GM06990 (cell line): ENCODE data around the gene SRRD.

Experiments
- DNase-seq: peaks from one replicate; pipeline ENCODE4 v3.0.0-alpha.2; 2011; ENCODE audit not compliant: insufficient read length; ENCODE audit errors: extremely low read depth
- H3K27me3 ChIP-seq: replicated peaks from 2 replicates; pipeline ENCODE4 v1.6.0; 2011; ENCODE audit warnings: low read length; ENCODE audit not compliant: control insufficient read depth, insufficient read depth
- H3K36me3 ChIP-seq: 2 replicates; pipeline ENCODE4 v1.5.1; 2011; ENCODE audit warnings: low read length; ENCODE audit not compliant: control insufficient read depth, insufficient read depth
- H3K4me3 ChIP-seq: replicated peaks from 2 replicates; pipeline ENCODE4 v1.5.1; 2011; ENCODE audit warnings: low read depth, mild to moderate bottlenecking, control low read depth, low read length
- CTCF ChIP-seq: IDR thresholded peaks from 2 replicates; pipeline ENCODE4 v1.5.1; 2011; ENCODE audit warnings: low read length, control low read depth, mild to moderate bottlenecking, inconsistent platforms; ENCODE audit not compliant: insufficient read depth, poor library complexity, severe bottlenecking

SRRD gene

GRCh38 chr22:26499188-26499703, 15.6 kb downstream of the SRRD start:
- H3K27me3 ChIP-seq = no peaks in the 10 kb centered on the region
- peaks cover 42% of the 10 kb centered on the region for H3K36me3 ChIP-seq
- no peak for TF ChIP-seq CTCF
- no peak for DNase-seq
- H3K4me3 ChIP-seq = no peak overlapping the region

GRCh38 chr22:26501996-26502395, 18.3 kb downstream of the SRRD start:
- Histone ChIP-seq H3K4me3 (no peak overlapping the region), H3K36me3 (peaks cover 39% of the 10 kb centered on the region), H3K27me3 (no peaks in the 10 kb centered on the region)
- no peak for DNase-seq
- no peak for TF ChIP-seq CTCF

- no peaks in the 10 kb centered on the region for H3K27me3 ChIP-seq
- H3K36me3 ChIP-seq = peaks cover 37% of the 10 kb centered on the region
- no peak overlapping the region for H3K4me3 ChIP-seq
- DNase-seq = peak; percentile 20
- TF ChIP-seq CTCF = peak; percentile 71
These were observed 19.2 kb downstream of the SRRD start for GRCh38 chr22:26502688-26503561.

- no peaks in the 10 kb centered on the region for H3K27me3 ChIP-seq
- H3K4me3 ChIP-seq = no peak overlapping the region
- no peak for TF ChIP-seq CTCF
- no peak for DNase-seq
- H3K36me3 ChIP-seq = peaks cover 35% of the 10 kb centered on the region
These were observed 20.1 kb downstream of the SRRD start for GRCh38 chr22:26503758-26504157.

- Histone ChIP-seq H3K36me3 (peaks cover 25% of the 10 kb centered on the region), H3K4me3 (no peak overlapping the region), H3K27me3 (no peaks in the 10 kb centered on the region)
- TF ChIP-seq CTCF = no peak
- DNase-seq = no peak
These were observed 24.5 kb downstream of the SRRD start for GRCh38 chr22:26508148-26508547.
